Esophagus muscularis mucosa (tissue), 4 donors: ENCODE data around the gene IFI27L2. TPM values are rescaled to one million over a fixed set of nuclear protein-coding genes. Genes with fewer than 3 reads are reported as not detected.

Source experiments
- DNase-seq: peaks from one replicate; pipeline ENCODE4 v3.0.0-alpha.2; 2017; ENCODE audit errors: extremely low spot score
- H3K27ac ChIP-seq, 4 donors: fragments of 200-600 bp; sonication (generic); replicated peaks in 1 of 4; 1 replicate in 3 of 4; 2 replicates in 1 of 4; pipeline ENCODE4 v1.5.1; 2016 to 2019; ENCODE audit warnings: mild to moderate bottlenecking in 1 of 4
- H3K27me3 ChIP-seq, 4 donors: fragments of 200-600 bp; sonication (generic); one replicate each; pipeline versions ENCODE4 v1.5.1 to v1.6.0; 2016 to 2019
- H3K36me3 ChIP-seq, 4 donors: fragments of 200-600 bp; sonication (generic); one replicate each; pipeline ENCODE4 v1.5.1; 2016 to 2019
- H3K4me1 ChIP-seq, 4 donors: fragments of 200-600 bp; sonication (generic); one replicate each; pipeline ENCODE4 v1.5.1; 2016 to 2019
- H3K4me3 ChIP-seq, 4 donors: fragments of 200-600 bp; sonication (generic); 1 replicate in 2 of 4; 2 replicates in 2 of 4; pipeline ENCODE4 v1.5.1; 2016 to 2019; ENCODE audit warnings: mild to moderate bottlenecking in 4 of 4, moderate library complexity in 1 of 4
- H3K9me3 ChIP-seq, 4 donors: fragments of 200-600 bp; sonication (generic); 1 replicate in 3 of 4; 2 replicates in 1 of 4; pipeline ENCODE4 v1.5.1; 2016 to 2019
- CTCF ChIP-seq, 3 experiments: fragments of 200-600 bp in 2 of 3; fragments of 450-650 bp in 1 of 3; sonication (generic) in 2 of 3; IDR thresholded peaks; one replicate each; pipeline ENCODE4 v1.5.1; 2017 to 2019; ENCODE audit warnings: antibody characterized with exemption in 3 of 3, mild to moderate bottlenecking in 2 of 3, moderate library complexity in 1 of 3
- EP300 ChIP-seq: sonication (generic); formaldehyde crosslinking; IDR thresholded peaks from one replicate; pipeline ENCODE4 v1.6.1; 2017; ENCODE audit warnings: antibody characterized with exemption
- POLR2A ChIP-seq: fragments of 450-650 bp; IDR thresholded peaks from one replicate; pipeline ENCODE4 v1.6.1; 2017; ENCODE audit warnings: antibody characterized with exemption, moderate library complexity, mild to moderate bottlenecking, low read depth
- POLR2AphosphoS5 ChIP-seq, 2 donors: sonication (generic); formaldehyde crosslinking; IDR thresholded peaks; one replicate each; pipeline ENCODE4 v1.6.1; 2017; ENCODE audit warnings: antibody characterized with exemption in 2 of 2
- WGBS: methylation state at CpG from one replicate; pipeline ENCODE4 v1.1.5; 2018; 5-methylcytosine and 5-hydroxymethylcytosine counted together
- intact Hi-C: fragments of 100-400 bp; cut with DNase I; formaldehyde crosslinking; loops from one replicate; pipeline ENCODE4 v1.15.1; 2023
- total RNA-seq, 4 donors: library from RNA; depleted of rRNA; stranded (reverse); fragments of >200 nt; gene quantifications; one replicate each; pipeline versions ENCODE4 v1.1.0 to v1.2.1, GENCODE V29; 2016

Gene IFI27L2
- total RNA-seq, 4 donors from 2014 or later: 38.8 to 83.9 (median 64.7) TPM

GRCh38 chr14:94112513-94113063, 16.8 kb downstream of the IFI27L2 start:
- Histone ChIP-seq H3K4me1 (peaks cover 27 to 41% (median 36%) of the 10 kb centered on the region in 4 donors), H3K9me3 (no peaks in the 10 kb centered on the region), H3K36me3 (peaks cover 0 to 8% (median 3%) of the 10 kb centered on the region in 4 donors), H3K27me3 (peaks cover 0 to 7% (median 0%) of the 10 kb centered on the region in 4 donors), H3K4me3 (peak overlapping the region; percentile 46 to 61 (median 49)), H3K27ac (peak overlapping the region; percentile 72 to 82 (median 77))
- no peak for TF ChIP-seq POLR2AphosphoS5 (IDR thresholded peaks at IDR 0.05)
- TF ChIP-seq CTCF (IDR thresholded peaks at IDR 0.05): no peak
- TF ChIP-seq POLR2A: no peak
- no peak for TF ChIP-seq EP300
- no peak for DNase-seq
- WGBS: 74% methylated on average over 6 of the region's 6 CpGs
- intact Hi-C loops: no loop called here

- intact Hi-C loops: no loop called here
- Histone ChIP-seq H3K36me3 (peaks cover 0 to 8% (median 3%) of the 10 kb centered on the region in 4 donors), H3K9me3 (no peaks in the 10 kb centered on the region), H3K4me3 (peak overlapping the region; percentile 46 to 61 (median 49)), H3K27ac (peak overlapping the region; percentile 74 to 82 (median 80)), H3K4me1 (peaks cover 27 to 41% (median 36%) of the 10 kb centered on the region in 4 donors), H3K27me3 (peaks cover 0 to 7% (median 0%) of the 10 kb centered on the region in 4 donors)
- 77% methylated on average over 12 of the region's 20 CpGs for WGBS
- no peak for DNase-seq
- TF ChIP-seq CTCF (IDR thresholded peaks at IDR 0.05) (no peak), POLR2AphosphoS5 (IDR thresholded peaks at IDR 0.05) (no peak), EP300 (no peak), POLR2A (no peak)
Observed at GRCh38 chr14:94111276-94112095, 17.9 kb downstream of the IFI27L2 start.

- Histone ChIP-seq H3K4me3 (peak within 1 kb of the TSS; percentile 46 to 61 (median 49)), H3K36me3 (peaks cover 0 to 1% (median 0%) of the 10 kb centered on the region in 4 donors), H3K27me3 (peaks cover 0 to 2% (median 0%) of the 10 kb centered on the region in 4 donors), H3K4me1 (peaks cover 26 to 41% (median 34%) of the 10 kb centered on the region in 4 donors), H3K9me3 (no peaks in the 10 kb centered on the region), H3K27ac (peak within 1 kb of the TSS; percentile 74 to 82 (median 80))
- WGBS: 66% methylated on average over 14 of the region's 14 CpGs
- DNase-seq: no peak
- TF ChIP-seq POLR2A (peak; percentile 22), EP300 (no peak), POLR2AphosphoS5 (IDR thresholded peaks at IDR 0.05) (peak; percentile 84 to 94), CTCF (IDR thresholded peaks at IDR 0.05) (no peak)
- intact Hi-C loops: no loop called here
Observed at GRCh38 chr14:94110552-94111181, 18.7 kb downstream of the IFI27L2 start, which contains the start of gene IFI27. TSS of gene IFI27 (plus strand) at chr14:94110736.

- no peak for DNase-seq
- Histone ChIP-seq H3K4me1 (peaks cover 20 to 39% (median 27%) of the 10 kb centered on the region in 4 donors), H3K9me3 (no peaks in the 10 kb centered on the region), H3K4me3 (no peak overlapping the region), H3K27ac (peak overlapping the region; percentile 74 to 82 (median 80)), H3K36me3 (no peaks in the 10 kb centered on the region), H3K27me3 (no peaks in the 10 kb centered on the region)
- intact Hi-C loops: no loop called here
- no peak for TF ChIP-seq EP300
- TF ChIP-seq POLR2AphosphoS5 (IDR thresholded peaks at IDR 0.05): no peak
- no peak for TF ChIP-seq POLR2A
- no peak for TF ChIP-seq CTCF (IDR thresholded peaks at IDR 0.05)
- 87% methylated on average over 2 of the region's 2 CpGs for WGBS
Observed at GRCh38 chr14:94109915-94110250, 19.5 kb downstream of the IFI27L2 start.
